ENCODE measurements around the gene EVI5L. TPM values are rescaled to one million over a fixed set of nuclear protein-coding genes. Genes with fewer than 3 reads are reported as not detected.

EVI5L gene
- total and polyA plus RNA-seq, 2 of the 13 experiments (the other 11 are each of a cell fraction or from before 2014, with no cell fraction given) = 1.7 to 2.4 TPM

- TF ChIP-seq ZNF18 (CRISPR knock-in tag; IDR thresholded peaks at IDR 0.05; ENCODE audit: insufficient replicate concordance) (no peak), CSRNP2 (CRISPR knock-in tag; conservative IDR thresholded peaks at IDR 0.05; ENCODE audit: low read depth) (no peak), ZNF124 (CRISPR knock-in tag; IDR thresholded peaks at IDR 0.05) (no peak), ZNF33B (CRISPR knock-in tag; IDR thresholded peaks at IDR 0.05) (no peak), ZFX (CRISPR knock-in tag; IDR thresholded peaks at IDR 0.05; ENCODE audit: low read depth) (no peak), ZNF354B (CRISPR knock-in tag; IDR thresholded peaks at IDR 0.05) (no peak), ZNF326 (CRISPR knock-in tag; IDR thresholded peaks at IDR 0.05; ENCODE audit: borderline replicate concordance) (no peak), AKAP8 (CRISPR knock-in tag; IDR thresholded peaks at IDR 0.05) (no peak)
These were observed 54.0 kb downstream of the EVI5L start (continued) for GRCh38 chr19:7883796-7884570.

- 58% methylated on average over 8 of the region's 8 CpGs for WGBS (ENCODE audit: low lambda C conversion rate)
- ChIA-PET CTCF (ENCODE audit: low intra/inter-chr PET ratio, low total read pairs) (no interaction called here), POLR2A (interaction anchor here (0.8 to 8.1 kb wide), 4 partner anchors 13 to 34 kb away, joined by 3 to 75 read pairs (median 22); partner anchors contain the start of genes MAP2K7 and SNAPC2)
These were observed 55.8 kb downstream of the EVI5L start for GRCh38 chr19:7885818-7886217.

More at GRCh38 chr19:7885818-7886217, 55.8 kb downstream of the EVI5L start:
- TF ChIP-seq MBNL3 (CRISPR knock-in tag; conservative IDR thresholded peaks at IDR 0.05) (no peak), ZNF484 (CRISPR knock-in tag; IDR thresholded peaks at IDR 0.05; ENCODE audit: borderline replicate concordance, low read depth) (no peak), CEBPZ (IDR thresholded peaks at IDR 0.05; ENCODE audit: low read length) (no peak)
- no TSS peak for BruUV-seq (replicated peaks)
- no peak overlapping the region for H2AFZ ChIP-seq (ENCODE audit: low read length)
- no peak for FAIRE-seq
- H3K9me3 ChIP-seq (ENCODE audit: low read length) = no peaks in the 10 kb centered on the region
- H3K9ac ChIP-seq (ENCODE audit: insufficient read depth, low read depth, low read length) = no peak overlapping the region
- no peak for DNase-seq (ENCODE audit: low spot score)
- peaks cover 5% of the 10 kb centered on the region for H3K79me2 ChIP-seq (ENCODE audit: insufficient read depth, low read length)
- intact Hi-C loops (cut with micrococcal nuclease; ENCODE audit: unreplicated experiment) (no loop called here), in situ Hi-C loops (cut with HindIII; ENCODE audit: extremely low pct_ligation_motif_present, low pct_unique_long_range_greater_than_20kb) (no loop called here)
- no peak for ATAC-seq
- H3K4me2 ChIP-seq (ENCODE audit: low read depth, low read length) = no peak overlapping the region
- H3K36me3 ChIP-seq (replicated peaks in 1 of 2; ENCODE audit: control insufficient read depth in 1 of 2, insufficient read depth in 2 of 2, low read length in 2 of 2) = no peaks in the 10 kb centered on the region
- H3K27me3 ChIP-seq (ENCODE audit: control insufficient read depth in 1 of 2, insufficient read depth in 2 of 2, low read length in 2 of 2) = no peaks in the 10 kb centered on the region; a peak in 1 of 5 replicates
- no peaks in the 10 kb centered on the region for H4K20me1 ChIP-seq (ENCODE audit: insufficient read depth, low read length)
- H3K4me1 ChIP-seq (ENCODE audit: insufficient read depth, low read length) = peaks cover 41% of the 10 kb centered on the region
- no peak overlapping the region for H3K27ac ChIP-seq (ENCODE audit: extremely low read length, insufficient read depth, low read length)
- no peak overlapping the region for H3K4me3 ChIP-seq (replicated peaks in 1 of 3; ENCODE audit: insufficient read depth in 1 of 3, low read depth in 2 of 3, low read length in 3 of 3)
